Prostate gland (tissue), 2 donors: ENCODE measurements around the gene CHPF. TPM values are rescaled to one million over a fixed set of nuclear protein-coding genes. Genes with fewer than 3 reads are reported as not detected.

ENCODE experiments used
- DNase-seq: peaks from one replicate; pipeline ENCODE4 v3.0.0-alpha.2; 2019; ENCODE audit warnings: low spot score
- H3K27ac ChIP-seq, 2 donors: fragments of 200-600 bp; sonication (generic); 2 replicates each; pipeline ENCODE4 v1.5.1; 2017 to 2019
- H3K27me3 ChIP-seq: fragments of 200-600 bp; sonication (generic); replicated peaks from 2 replicates; pipeline ENCODE4 v1.5.1; 2019; ENCODE audit not compliant: insufficient read depth
- H3K36me3 ChIP-seq, 2 donors: fragments of 200-600 bp; sonication (generic); 1 replicate in 1 of 2; 2 replicates in 1 of 2; pipeline versions ENCODE4 v1.5.1 to v1.8.1; 2017 to 2019
- H3K4me1 ChIP-seq: fragments of 200-600 bp; sonication (generic); replicated peaks from 2 replicates; pipeline ENCODE4 v1.5.1; 2019
- H3K4me3 ChIP-seq, 2 donors: fragments of 200-600 bp; sonication (generic); 2 replicates each; pipeline ENCODE4 v1.5.1; 2017 to 2019
- H3K9me3 ChIP-seq: fragments of 200-600 bp; sonication (generic); 2 replicates; pipeline ENCODE4 v1.5.1; 2017
- POLR2A ChIP-seq: fragments of 450-650 bp; IDR thresholded peaks from one replicate; pipeline ENCODE4 v1.6.1; 2016; ENCODE audit warnings: antibody characterized with exemption, mild to moderate bottlenecking
- POLR2AphosphoS5 ChIP-seq: sonication (generic); formaldehyde crosslinking; IDR thresholded peaks from one replicate; pipeline ENCODE4 v1.6.1; 2017; ENCODE audit warnings: antibody characterized with exemption
- WGBS: methylation state at CpG from one replicate; pipeline ENCODE4 v1.1.5; 2018; 5-methylcytosine and 5-hydroxymethylcytosine counted together
- intact Hi-C: fragments of 100-400 bp; cut with DNase I; formaldehyde crosslinking; loops from one replicate; pipeline ENCODE4 v1.14.2; 2022
- total RNA-seq, 2 donors: library from RNA; depleted of rRNA; stranded (reverse); fragments of >200 nt; gene quantifications; one replicate each; pipeline ENCODE4 v1.1.0, GENCODE V29; 2016
- TF ChIP-seq, protein P1 (sequence below), 4 experiments: fragments of 200-600 bp in 2 of 4; fragments of 450-650 bp in 2 of 4; sonication (generic) in 2 of 4; IDR thresholded peaks; 1 replicate in 3 of 4; 2 replicates in 1 of 4; pipeline ENCODE4 v1.5.1; 2016 to 2019; ENCODE audit warnings: antibody characterized with exemption in 4 of 4, mild to moderate bottlenecking in 2 of 4, moderate library complexity in 2 of 4

Gene CHPF
- total RNA-seq, 2 donors from 2014 or later: 150 to 819 TPM

DNA sequence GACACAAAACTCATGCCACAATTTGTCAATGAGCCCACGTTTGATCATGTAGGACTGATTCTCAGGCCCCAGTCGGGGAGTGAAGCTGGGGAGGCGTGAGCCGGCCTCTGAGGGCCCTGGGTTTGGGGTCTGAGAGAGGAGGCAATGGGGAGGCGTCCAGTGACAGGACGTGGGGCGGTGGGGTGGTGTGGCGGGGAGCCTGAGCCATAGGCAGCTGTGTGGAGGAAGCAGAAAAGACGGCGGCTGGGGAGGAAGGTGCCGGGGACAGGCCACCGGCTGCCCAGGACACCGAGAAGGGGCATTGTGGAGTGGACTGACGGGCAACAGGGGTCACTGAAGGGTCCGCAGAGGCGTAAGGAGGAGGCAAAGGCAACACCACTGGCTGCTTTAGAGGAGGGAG is 7.2 kb downstream of the CHPF start:
- Histone ChIP-seq H3K36me3 (peaks cover 4 to 7% of the 10 kb centered on the region in 2 donors), H3K9me3 (no peaks in the 10 kb centered on the region), H3K27ac (no peak overlapping the region), H3K4me1 (no peaks in the 10 kb centered on the region), H3K4me3 (no peak overlapping the region), H3K27me3 (no peaks in the 10 kb centered on the region)
- intact Hi-C loops: loop anchor here (10.0 kb wide), 1 partner anchor 242 kb away; no protein-coding TSS in a partner anchor
- 79% methylated on average over 16 of the region's 16 CpGs for WGBS
- TF ChIP-seq POLR2A (no peak), POLR2AphosphoS5 (no peak)
- TF ChIP-seq, protein P1, sequence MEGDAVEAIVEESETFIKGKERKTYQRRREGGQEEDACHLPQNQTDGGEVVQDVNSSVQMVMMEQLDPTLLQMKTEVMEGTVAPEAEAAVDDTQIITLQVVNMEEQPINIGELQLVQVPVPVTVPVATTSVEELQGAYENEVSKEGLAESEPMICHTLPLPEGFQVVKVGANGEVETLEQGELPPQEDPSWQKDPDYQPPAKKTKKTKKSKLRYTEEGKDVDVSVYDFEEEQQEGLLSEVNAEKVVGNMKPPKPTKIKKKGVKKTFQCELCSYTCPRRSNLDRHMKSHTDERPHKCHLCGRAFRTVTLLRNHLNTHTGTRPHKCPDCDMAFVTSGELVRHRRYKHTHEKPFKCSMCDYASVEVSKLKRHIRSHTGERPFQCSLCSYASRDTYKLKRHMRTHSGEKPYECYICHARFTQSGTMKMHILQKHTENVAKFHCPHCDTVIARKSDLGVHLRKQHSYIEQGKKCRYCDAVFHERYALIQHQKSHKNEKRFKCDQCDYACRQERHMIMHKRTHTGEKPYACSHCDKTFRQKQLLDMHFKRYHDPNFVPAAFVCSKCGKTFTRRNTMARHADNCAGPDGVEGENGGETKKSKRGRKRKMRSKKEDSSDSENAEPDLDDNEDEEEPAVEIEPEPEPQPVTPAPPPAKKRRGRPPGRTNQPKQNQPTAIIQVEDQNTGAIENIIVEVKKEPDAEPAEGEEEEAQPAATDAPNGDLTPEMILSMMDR (IDR thresholded peaks at IDR 0.05): no peak
- DNase-seq: no peak

DNA sequence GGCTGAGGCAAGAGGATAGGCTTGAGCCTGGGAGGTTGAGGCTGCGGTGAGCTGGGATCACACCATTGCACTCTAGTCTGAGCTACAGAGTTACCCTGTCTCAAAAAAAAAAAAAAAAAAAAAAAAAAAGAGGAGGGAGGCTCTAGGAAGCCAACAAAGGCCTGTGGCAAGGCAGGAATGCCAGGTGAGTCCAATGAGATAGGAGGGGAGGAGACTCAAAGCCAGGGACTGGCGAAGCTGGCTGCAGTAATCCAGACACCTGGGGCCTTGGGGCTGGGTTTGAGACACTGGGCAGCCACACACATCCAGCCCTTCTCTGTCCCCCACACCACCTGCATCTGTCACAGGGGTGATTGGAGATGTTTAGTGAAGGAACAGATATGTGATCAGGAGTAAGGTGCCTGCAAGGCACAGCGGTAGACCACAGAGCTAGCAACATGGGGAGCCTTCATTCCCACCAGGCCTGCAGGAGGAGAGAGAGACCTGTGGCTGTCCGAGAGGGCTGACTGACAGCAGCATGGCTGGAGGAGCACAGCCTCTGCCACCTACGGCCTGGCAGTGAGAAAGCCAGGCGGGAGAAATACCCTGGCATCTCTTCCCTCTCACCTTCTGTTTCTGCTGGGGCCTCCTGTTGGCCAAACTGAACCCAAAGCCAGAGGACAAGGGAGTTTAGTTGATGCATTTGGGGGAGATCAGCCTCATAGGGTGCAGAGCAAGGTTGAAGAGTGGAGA is 9.5 kb downstream of the CHPF start:
- TF ChIP-seq, protein P1 (IDR thresholded peaks at IDR 0.05): no peak
- no peak for TF ChIP-seq POLR2AphosphoS5
- no peak for TF ChIP-seq POLR2A
- H3K27ac ChIP-seq: no peak overlapping the region
- intact Hi-C loops: loop anchor here (10.0 kb wide), 1 partner anchor 239 kb away; no protein-coding TSS in a partner anchor
- no peaks in the 10 kb centered on the region for H3K4me1 ChIP-seq
- no peaks in the 10 kb centered on the region for H3K27me3 ChIP-seq
- DNase-seq: no peak
- no peaks in the 10 kb centered on the region for H3K9me3 ChIP-seq
- 64% methylated on average over 6 of the region's 6 CpGs for WGBS
- H3K36me3 ChIP-seq: no peaks in the 10 kb centered on the region
- H3K4me3 ChIP-seq: no peak overlapping the region

DNA sequence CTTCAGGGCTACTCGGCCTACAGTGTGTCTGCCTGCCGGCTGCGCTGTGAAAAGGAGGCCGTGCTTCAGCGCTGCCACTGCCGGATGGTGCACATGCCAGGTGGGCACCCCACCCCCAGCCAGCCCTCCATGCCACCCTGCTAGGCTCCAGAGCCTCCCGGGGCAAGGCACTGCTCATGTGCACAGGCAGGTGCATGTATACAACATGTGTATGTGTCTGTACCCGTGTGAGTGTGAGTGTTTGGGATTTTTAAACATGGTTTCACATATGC is 11.3 kb downstream of the CHPF start:
- H3K36me3 ChIP-seq: no peaks in the 10 kb centered on the region
- no peak for DNase-seq
- no peaks in the 10 kb centered on the region for H3K27me3 ChIP-seq

DNA sequence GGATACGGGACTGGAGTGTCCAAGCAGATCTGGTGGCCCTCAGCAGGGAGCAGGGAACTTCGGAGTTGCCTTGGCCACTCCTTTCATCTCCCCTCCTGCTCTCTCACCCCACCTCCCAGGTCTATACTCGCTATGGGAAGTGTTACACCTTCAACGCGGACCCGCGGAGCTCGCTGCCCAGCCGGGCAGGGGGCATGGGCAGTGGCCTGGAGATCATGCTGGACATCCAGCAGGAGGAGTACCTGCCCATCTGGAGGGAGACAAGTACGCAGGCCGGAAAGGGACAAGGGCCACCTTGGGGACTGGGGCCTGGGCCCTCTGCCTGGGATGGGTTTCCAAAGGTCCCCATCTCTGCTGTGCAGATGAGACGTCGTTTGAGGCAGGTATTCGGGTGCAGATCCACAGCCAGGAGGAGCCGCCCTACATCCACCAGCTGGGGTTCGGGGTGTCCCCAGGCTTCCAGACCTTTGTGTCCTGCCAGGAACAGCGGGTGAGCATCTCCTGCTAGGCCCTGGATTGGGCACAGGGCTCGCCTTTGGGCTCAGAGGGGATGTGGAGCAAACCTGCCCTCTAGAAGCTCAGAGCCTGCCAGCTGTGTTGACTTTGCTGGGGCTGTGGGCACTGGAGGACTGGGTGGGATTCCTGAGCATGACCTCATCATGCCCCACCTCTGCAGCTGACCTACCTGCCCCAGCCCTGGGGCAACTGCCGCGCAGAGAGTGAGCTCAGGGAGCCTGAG is 11.8 kb downstream of the CHPF start:
- 88% methylated on average over 19 of the region's 20 CpGs for WGBS

More for the DNA sequence above, 11.3 kb downstream of the CHPF start:
- no peaks in the 10 kb centered on the region for H3K9me3 ChIP-seq
- WGBS: 58% methylated on average over 2 of the region's 8 CpGs
- intact Hi-C loops: loop anchor here (10.0 kb wide), 1 partner anchor 238 kb away; no protein-coding TSS in a partner anchor
- H3K4me3 ChIP-seq: no peak overlapping the region
- no peak overlapping the region for H3K27ac ChIP-seq
- H3K4me1 ChIP-seq: no peaks in the 10 kb centered on the region
- TF ChIP-seq POLR2AphosphoS5 (no peak), POLR2A (no peak)
- TF ChIP-seq, protein P1 (IDR thresholded peaks at IDR 0.05): no peak

More for the DNA sequence above, 11.8 kb downstream of the CHPF start:
- no peaks in the 10 kb centered on the region for H3K4me1 ChIP-seq
- H3K36me3 ChIP-seq: no peaks in the 10 kb centered on the region
- H3K27me3 ChIP-seq: no peaks in the 10 kb centered on the region
- TF ChIP-seq POLR2AphosphoS5 (no peak), POLR2A (no peak)
- TF ChIP-seq, protein P1 (IDR thresholded peaks at IDR 0.05): no peak
- H3K9me3 ChIP-seq: no peaks in the 10 kb centered on the region
- H3K4me3 ChIP-seq: no peak overlapping the region
- H3K27ac ChIP-seq: no peak overlapping the region
- DNase-seq: no peak
- intact Hi-C loops: loop anchor here (10.0 kb wide), 1 partner anchor 237 kb away; no protein-coding TSS in a partner anchor
